ENCODE data around the gene PRR30. TPM values are rescaled to one million over a fixed set of nuclear protein-coding genes. Genes with fewer than 3 reads are reported as not detected.

Gene PRR30
- total and polyA plus RNA-seq, 10 of the 15 experiments (the other 5 are each of a cell fraction or from before 2014, with no cell fraction given), result not detected

DNA sequence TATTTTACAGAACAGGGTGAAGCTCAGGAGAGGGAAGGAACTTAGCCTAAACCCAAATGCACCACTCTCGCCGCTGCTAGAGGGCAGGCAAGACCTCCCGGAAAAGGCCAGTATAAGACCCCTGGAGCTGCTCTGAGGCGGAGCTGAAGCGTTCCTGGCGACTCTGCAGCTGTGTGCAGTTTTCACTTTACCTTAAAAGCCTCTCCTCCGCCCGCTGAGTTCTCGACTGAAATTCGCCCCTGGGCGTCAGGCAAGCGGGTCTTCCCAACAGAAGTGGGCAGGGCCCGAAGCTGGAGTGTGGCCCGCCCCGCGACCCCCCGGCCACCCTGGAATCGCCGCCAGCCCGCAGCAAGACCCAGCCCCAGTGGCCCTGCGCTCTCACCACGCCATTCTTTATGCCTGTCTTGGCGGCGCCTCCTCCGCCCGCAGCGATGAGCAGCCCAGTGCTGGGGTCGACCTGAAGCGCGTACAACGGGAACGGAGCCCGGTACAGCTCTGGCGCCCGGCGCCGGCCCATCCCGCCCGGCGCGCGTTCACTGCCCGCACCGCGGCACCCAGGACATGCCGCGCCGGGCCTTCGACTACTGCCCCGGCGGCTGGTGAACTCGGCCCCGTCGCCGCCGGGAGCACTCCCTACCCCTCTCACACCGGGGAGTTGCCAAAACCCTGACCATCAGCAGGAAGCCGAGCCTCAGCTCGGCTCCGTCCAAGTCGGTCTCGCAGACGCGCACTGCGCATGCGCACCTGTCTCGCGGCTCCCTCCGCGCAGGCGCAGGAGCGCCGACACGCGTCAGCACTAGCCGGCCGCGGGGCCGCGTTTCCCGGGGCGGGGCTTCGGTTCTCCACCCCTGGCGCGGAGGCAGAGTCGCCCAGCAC, 5.1 kb downstream of the PRR30 start, which contains the start of gene PREB (continued):
- TF ChIP-seq SMAD5 (IDR thresholded peaks at IDR 0.05; ENCODE audit: low read depth), result no peak
- TF ChIP-seq NR2C2 (IDR thresholded peaks at IDR 0.05; ENCODE audit: borderline replicate concordance, control insufficient read depth, insufficient read length, low read depth), result no peak
- TF ChIP-seq ZNF622 (IDR thresholded peaks at IDR 0.05), result no peak
- peak; percentile 62; the same call in 1 of the 2 replicates for TF ChIP-seq MXI1 (IDR thresholded peaks at IDR 0.05; ENCODE audit: low read depth, low read length)
- TF ChIP-seq SIN3A (IDR thresholded peaks at IDR 0.05; ENCODE audit: low read depth, low read length), result no peak
- no peak for TF ChIP-seq HDAC2 (IDR thresholded peaks at IDR 0.05)
- TF ChIP-seq STAT1 (conservative IDR thresholded peaks at IDR 0.05), result no peak; the same call in 1 of the 2 replicates
- TF ChIP-seq, protein P1, sequence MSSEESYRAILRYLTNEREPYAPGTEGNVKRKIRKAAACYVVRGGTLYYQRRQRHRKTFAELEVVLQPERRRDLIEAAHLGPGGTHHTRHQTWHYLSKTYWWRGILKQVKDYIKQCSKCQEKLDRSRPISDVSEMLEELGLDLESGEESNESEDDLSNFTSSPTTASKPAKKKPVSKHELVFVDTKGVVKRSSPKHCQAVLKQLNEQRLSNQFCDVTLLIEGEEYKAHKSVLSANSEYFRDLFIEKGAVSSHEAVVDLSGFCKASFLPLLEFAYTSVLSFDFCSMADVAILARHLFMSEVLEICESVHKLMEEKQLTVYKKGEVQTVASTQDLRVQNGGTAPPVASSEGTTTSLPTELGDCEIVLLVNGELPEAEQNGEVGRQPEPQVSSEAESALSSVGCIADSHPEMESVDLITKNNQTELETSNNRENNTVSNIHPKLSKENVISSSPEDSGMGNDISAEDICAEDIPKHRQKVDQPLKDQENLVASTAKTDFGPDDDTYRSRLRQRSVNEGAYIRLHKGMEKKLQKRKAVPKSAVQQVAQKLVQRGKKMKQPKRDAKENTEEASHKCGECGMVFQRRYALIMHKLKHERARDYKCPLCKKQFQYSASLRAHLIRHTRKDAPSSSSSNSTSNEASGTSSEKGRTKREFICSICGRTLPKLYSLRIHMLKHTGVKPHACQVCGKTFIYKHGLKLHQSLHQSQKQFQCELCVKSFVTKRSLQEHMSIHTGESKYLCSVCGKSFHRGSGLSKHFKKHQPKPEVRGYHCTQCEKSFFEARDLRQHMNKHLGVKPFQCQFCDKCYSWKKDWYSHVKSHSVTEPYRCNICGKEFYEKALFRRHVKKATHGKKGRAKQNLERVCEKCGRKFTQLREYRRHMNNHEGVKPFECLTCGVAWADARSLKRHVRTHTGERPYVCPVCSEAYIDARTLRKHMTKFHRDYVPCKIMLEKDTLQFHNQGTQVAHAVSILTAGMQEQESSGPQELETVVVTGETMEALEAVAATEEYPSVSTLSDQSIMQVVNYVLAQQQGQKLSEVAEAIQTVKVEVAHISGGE (CRISPR knock-in tag; IDR thresholded peaks at IDR 0.05), result no peak
- peak; percentile 56 for TF ChIP-seq SIX5 (IDR thresholded peaks at IDR 0.05; ENCODE audit: low read depth, low read length, severe bottlenecking)
- TF ChIP-seq GATAD2B (conservative IDR thresholded peaks at IDR 0.05; ENCODE audit: low read depth), result peak; percentile 46; the same call in 1 of the 2 replicates
- TF ChIP-seq, protein P2, sequence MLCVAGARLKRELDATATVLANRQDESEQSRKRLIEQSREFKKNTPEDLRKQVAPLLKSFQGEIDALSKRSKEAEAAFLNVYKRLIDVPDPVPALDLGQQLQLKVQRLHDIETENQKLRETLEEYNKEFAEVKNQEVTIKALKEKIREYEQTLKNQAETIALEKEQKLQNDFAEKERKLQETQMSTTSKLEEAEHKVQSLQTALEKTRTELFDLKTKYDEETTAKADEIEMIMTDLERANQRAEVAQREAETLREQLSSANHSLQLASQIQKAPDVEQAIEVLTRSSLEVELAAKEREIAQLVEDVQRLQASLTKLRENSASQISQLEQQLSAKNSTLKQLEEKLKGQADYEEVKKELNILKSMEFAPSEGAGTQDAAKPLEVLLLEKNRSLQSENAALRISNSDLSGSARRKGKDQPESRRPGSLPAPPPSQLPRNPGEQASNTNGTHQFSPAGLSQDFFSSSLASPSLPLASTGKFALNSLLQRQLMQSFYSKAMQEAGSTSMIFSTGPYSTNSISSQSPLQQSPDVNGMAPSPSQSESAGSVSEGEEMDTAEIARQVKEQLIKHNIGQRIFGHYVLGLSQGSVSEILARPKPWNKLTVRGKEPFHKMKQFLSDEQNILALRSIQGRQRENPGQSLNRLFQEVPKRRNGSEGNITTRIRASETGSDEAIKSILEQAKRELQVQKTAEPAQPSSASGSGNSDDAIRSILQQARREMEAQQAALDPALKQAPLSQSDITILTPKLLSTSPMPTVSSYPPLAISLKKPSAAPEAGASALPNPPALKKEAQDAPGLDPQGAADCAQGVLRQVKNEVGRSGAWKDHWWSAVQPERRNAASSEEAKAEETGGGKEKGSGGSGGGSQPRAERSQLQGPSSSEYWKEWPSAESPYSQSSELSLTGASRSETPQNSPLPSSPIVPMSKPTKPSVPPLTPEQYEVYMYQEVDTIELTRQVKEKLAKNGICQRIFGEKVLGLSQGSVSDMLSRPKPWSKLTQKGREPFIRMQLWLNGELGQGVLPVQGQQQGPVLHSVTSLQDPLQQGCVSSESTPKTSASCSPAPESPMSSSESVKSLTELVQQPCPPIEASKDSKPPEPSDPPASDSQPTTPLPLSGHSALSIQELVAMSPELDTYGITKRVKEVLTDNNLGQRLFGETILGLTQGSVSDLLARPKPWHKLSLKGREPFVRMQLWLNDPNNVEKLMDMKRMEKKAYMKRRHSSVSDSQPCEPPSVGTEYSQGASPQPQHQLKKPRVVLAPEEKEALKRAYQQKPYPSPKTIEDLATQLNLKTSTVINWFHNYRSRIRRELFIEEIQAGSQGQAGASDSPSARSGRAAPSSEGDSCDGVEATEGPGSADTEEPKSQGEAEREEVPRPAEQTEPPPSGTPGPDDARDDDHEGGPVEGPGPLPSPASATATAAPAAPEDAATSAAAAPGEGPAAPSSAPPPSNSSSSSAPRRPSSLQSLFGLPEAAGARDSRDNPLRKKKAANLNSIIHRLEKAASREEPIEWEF (IDR thresholded peaks at IDR 0.05; ENCODE audit: insufficient replicate concordance, low read depth, low read length), result no peak
- TF ChIP-seq BMI1 (IDR thresholded peaks at IDR 0.05; ENCODE audit: borderline replicate concordance), result no peak
- TF ChIP-seq STAT3 (IDR thresholded peaks at IDR 0.05; ENCODE audit: low read depth, low read length), result no peak
- no peak for TF ChIP-seq CHD4 (IDR thresholded peaks at IDR 0.05)
- no peak for TF ChIP-seq MEF2A (IDR thresholded peaks at IDR 0.05; ENCODE audit: insufficient read depth, low read depth, low read length)
- TF ChIP-seq POLR2AphosphoS2 (IDR thresholded peaks at IDR 0.05; ENCODE audit: low read depth, low read length), result 0 out of 2 replicates have a peak, but pooled peaks have one; percentile 62
- no peak for TF ChIP-seq MYC (IDR thresholded peaks at IDR 0.05; ENCODE audit: insufficient read depth, insufficient read length, insufficient replicate concordance, low read length, severe bottlenecking)
- no peak for TF ChIP-seq PAX5 (IDR thresholded peaks at IDR 0.05; ENCODE audit: borderline replicate concordance, low read depth, low read length)
- TF ChIP-seq NFXL1 (IDR thresholded peaks at IDR 0.05; ENCODE audit: borderline replicate concordance), result no peak
- no peak for TF ChIP-seq TAF1 (IDR thresholded peaks at IDR 0.05; ENCODE audit: borderline replicate concordance, low read depth, low read length)
- no peak for TF ChIP-seq ETV6 (conservative IDR thresholded peaks at IDR 0.05 in 1 of 2, IDR thresholded peaks at IDR 0.05 in 1 of 2; ENCODE audit: borderline replicate concordance in 1 of 2, low read depth in 1 of 2)
- no peak for TF ChIP-seq ZZZ3 (IDR thresholded peaks at IDR 0.05; ENCODE audit: control insufficient read depth, insufficient read length, low read depth)

All from GM12878 (cell line).